HepG2 (cell line): ENCODE results near the gene NAA25. TPM values are rescaled to one million over a fixed set of nuclear protein-coding genes. Genes with fewer than 3 reads are reported as not detected.

Experiments
- ARNT2 ChIP-seq: sonication (generic); formaldehyde crosslinking; IDR thresholded peaks from 2 replicates; pipeline ENCODE4 v1.8.0; 2022; ENCODE audit warnings: mild to moderate bottlenecking, low read depth, missing genetic modification reagents, moderate library complexity
- GABPB1 ChIP-seq: IDR thresholded peaks from 2 replicates; pipeline ENCODE4 v1.6.1; 2016; ENCODE audit warnings: mild to moderate bottlenecking, missing genetic modification reagents, moderate library complexity, missing compliant biosample characterization
- HMG20B ChIP-seq: conservative IDR thresholded peaks from 2 replicates; pipeline ENCODE4 v1.6.1; 2016; ENCODE audit warnings: missing genetic modification reagents, missing compliant biosample characterization
- KDM5A ChIP-seq: fragments of 200-600 bp; sonication (generic); IDR thresholded peaks from 2 replicates; pipeline ENCODE4 v1.7.0; 2018; ENCODE audit warnings: antibody characterized with exemption, mild to moderate bottlenecking, low read length, borderline replicate concordance
- KLF12 ChIP-seq: sonication (generic); formaldehyde crosslinking; IDR thresholded peaks from 2 replicates; pipeline ENCODE4 v1.4.0; 2020; ENCODE audit warnings: missing genetic modification reagents, borderline replicate concordance
- MED8 ChIP-seq: sonication (generic); formaldehyde crosslinking; IDR thresholded peaks from 2 replicates; pipeline ENCODE4 v1.8.1; 2023; ENCODE audit warnings: mild to moderate bottlenecking, missing genetic modification reagents; ENCODE audit not compliant: insufficient replicate concordance
- POLR2AphosphoS2 ChIP-seq: IDR thresholded peaks from 2 replicates; pipeline ENCODE4 v1.6.1; 2011; ENCODE audit warnings: low read depth, low read length, improper control_type of control experiment
- RBM22 ChIP-seq: fragments of 200-400 bp; formaldehyde crosslinking; optimal IDR thresholded peaks from 2 replicates; pipeline ENCODE3; 2017; ENCODE audit warnings: mild to moderate bottlenecking, low read length, moderate library complexity
- TBX2 ChIP-seq: sonication (generic); formaldehyde crosslinking; IDR thresholded peaks from 2 replicates; pipeline ENCODE4 v1.5.0; 2020; ENCODE audit warnings: missing genetic modification reagents, mild to moderate bottlenecking, borderline replicate concordance
- ZNF326 ChIP-seq: sonication (generic); formaldehyde crosslinking; IDR thresholded peaks from 2 replicates; pipeline ENCODE4 v1.4.0; 2020; ENCODE audit warnings: missing genetic modification reagents, borderline replicate concordance
- ZNF766 ChIP-seq: sonication (generic); formaldehyde crosslinking; IDR thresholded peaks from 2 replicates; pipeline ENCODE4 v1.5.0; 2020; ENCODE audit warnings: missing genetic modification reagents, borderline replicate concordance
- ZNF816 ChIP-seq: sonication (generic); formaldehyde crosslinking; IDR thresholded peaks from 2 replicates; pipeline ENCODE4 v1.8.0; 2022; ENCODE audit warnings: missing genetic modification reagents, mild to moderate bottlenecking, borderline replicate concordance
- ZNF850 ChIP-seq: sonication (generic); formaldehyde crosslinking; conservative IDR thresholded peaks from 2 replicates; pipeline ENCODE4 v1.9.0; 2021; ENCODE audit warnings: mild to moderate bottlenecking, missing genetic modification reagents
- polyA plus RNA-seq, 8 experiments: library from polyadenylated mRNA; depleted of rRNA in 3 of 8; stranded (reverse) in 7 of 8; unstranded in 1 of 8; fragments of >200 nt; fragmentation: Illumina TruSeq in 4 of 8; extraction: Trizol in 4 of 8; gene quantifications; 2 replicates each; pipeline versions ENCODE4 v1.2.1 to v1.2.3, GENCODE V29; 2011 to 2016; ENCODE audit warnings: low read depth in 4 of 8, missing spikeins in 1 of 8, mixed read lengths in 1 of 8; ENCODE audit not compliant: insufficient read depth in 1 of 8
- total RNA-seq, 5 experiments: library from RNA; depleted of rRNA; stranded (reverse); fragments of >200 nt; fragmentation: Illumina TruSeq; extraction: Trizol; gene quantifications; 2 replicates each; pipeline ENCODE4 v1.2.3, GENCODE V29; 2016; ENCODE audit warnings: low read depth in 1 of 5
- TF ChIP-seq, protein P1 (sequence below): sonication (generic); formaldehyde crosslinking; IDR thresholded peaks from 2 replicates; pipeline ENCODE4 v1.5.1; 2020; ENCODE audit warnings: missing genetic modification reagents, mild to moderate bottlenecking, borderline replicate concordance
- TF ChIP-seq, protein P2 (sequence below), 2 experiments: IDR thresholded peaks; 2 replicates each; pipeline ENCODE4 v1.6.1; 2011 to 2012; ENCODE audit warnings: low read length in 2 of 2, borderline replicate concordance in 1 of 2, low read depth in 1 of 2, mild to moderate bottlenecking in 1 of 2, moderate library complexity in 1 of 2
- TF ChIP-seq, protein P3 (sequence below): sonication (generic); formaldehyde crosslinking; IDR thresholded peaks from 2 replicates; pipeline ENCODE4 v1.5.1; 2020; ENCODE audit warnings: missing genetic modification reagents, mild to moderate bottlenecking, borderline replicate concordance
- TF ChIP-seq, protein P4 (sequence below): sonication (generic); formaldehyde crosslinking; IDR thresholded peaks from 2 replicates; pipeline ENCODE4 v1.8.1; 2023; ENCODE audit warnings: mild to moderate bottlenecking, moderate library complexity, missing genetic modification reagents
- TF ChIP-seq, protein P5 (sequence below): sonication (generic); formaldehyde crosslinking; IDR thresholded peaks from 2 replicates; pipeline ENCODE4 v1.5.0; 2020; ENCODE audit warnings: missing genetic modification reagents

Gene NAA25
- total and polyA plus RNA-seq, 2 of the 13 experiments (the other 11 are each of a cell fraction or from before 2014, with no cell fraction given): 11.4 to 32.0 TPM

DNA sequence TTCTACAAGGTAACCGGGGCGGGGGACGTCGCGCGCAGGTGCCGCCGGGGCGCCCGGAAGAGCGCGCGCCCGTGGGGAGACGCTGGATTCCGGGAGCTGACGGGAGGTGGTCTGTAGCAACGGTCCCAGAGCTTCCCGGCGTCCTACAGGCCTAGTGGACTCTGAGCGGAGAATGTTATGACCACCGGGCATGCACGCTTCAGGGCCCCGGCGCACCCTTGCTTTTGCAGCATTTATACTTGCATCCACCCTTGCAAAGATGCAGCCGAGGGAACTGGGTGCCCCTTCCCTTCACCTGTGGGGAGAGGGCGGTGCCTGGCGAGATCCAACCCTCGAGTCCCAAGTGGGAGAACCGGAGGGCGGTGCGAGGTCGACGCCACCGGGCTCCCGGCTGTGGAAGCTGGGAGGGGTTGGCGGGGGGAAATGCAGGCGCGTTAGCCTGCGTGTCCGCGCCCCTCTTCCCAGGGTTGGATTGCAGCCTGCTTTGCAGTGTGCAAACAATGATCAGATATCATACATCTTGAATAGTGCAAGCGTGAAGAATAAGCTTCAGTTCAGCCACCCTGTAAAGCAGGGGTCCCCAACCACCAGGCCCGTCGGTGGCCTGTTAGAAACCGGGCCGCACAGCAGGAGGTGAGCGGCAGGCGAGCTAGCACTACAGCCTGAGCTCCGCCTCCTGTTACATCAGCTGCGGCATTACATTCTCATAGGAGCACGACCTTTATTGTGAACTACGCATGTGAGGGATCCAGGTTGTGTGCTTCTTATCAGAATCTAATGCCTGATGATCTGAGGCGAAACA lies 94.8 kb downstream of the NAA25 start (continued):
- TF ChIP-seq MED8 (CRISPR knock-in tag) (peak; percentile 10), HMG20B (CRISPR knock-in tag) (0 out of 2 replicates have a peak, but pooled peaks have one; percentile 36), TBX2 (peak; percentile 50), ZNF326 (CRISPR knock-in tag) (no peak), POLR2AphosphoS2 (no peak), ZNF850 (CRISPR knock-in tag) (0 out of 2 replicates have a peak, but pooled peaks have one; percentile 56), ARNT2 (CRISPR knock-in tag) (no peak), ZNF766 (CRISPR knock-in tag) (no peak), GABPB1 (CRISPR knock-in tag) (no peak), KDM5A (peak; percentile 3; the same call in 1 of the 2 replicates), ZNF816 (CRISPR knock-in tag) (no peak), RBM22 (no peak), KLF12 (no peak)
- TF ChIP-seq, protein P1, sequence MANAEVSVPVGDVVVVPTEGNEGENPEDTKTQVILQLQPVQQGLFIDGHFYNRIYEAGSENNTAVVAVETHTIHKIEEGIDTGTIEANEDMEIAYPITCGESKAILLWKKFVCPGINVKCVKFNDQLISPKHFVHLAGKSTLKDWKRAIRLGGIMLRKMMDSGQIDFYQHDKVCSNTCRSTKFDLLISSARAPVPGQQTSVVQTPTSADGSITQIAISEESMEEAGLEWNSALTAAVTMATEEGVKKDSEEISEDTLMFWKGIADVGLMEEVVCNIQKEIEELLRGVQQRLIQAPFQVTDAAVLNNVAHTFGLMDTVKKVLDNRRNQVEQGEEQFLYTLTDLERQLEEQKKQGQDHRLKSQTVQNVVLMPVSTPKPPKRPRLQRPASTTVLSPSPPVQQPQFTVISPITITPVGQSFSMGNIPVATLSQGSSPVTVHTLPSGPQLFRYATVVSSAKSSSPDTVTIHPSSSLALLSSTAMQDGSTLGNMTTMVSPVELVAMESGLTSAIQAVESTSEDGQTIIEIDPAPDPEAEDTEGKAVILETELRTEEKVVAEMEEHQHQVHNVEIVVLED: no peak; the same call in 1 of the 2 replicates
- TF ChIP-seq, protein P2, sequence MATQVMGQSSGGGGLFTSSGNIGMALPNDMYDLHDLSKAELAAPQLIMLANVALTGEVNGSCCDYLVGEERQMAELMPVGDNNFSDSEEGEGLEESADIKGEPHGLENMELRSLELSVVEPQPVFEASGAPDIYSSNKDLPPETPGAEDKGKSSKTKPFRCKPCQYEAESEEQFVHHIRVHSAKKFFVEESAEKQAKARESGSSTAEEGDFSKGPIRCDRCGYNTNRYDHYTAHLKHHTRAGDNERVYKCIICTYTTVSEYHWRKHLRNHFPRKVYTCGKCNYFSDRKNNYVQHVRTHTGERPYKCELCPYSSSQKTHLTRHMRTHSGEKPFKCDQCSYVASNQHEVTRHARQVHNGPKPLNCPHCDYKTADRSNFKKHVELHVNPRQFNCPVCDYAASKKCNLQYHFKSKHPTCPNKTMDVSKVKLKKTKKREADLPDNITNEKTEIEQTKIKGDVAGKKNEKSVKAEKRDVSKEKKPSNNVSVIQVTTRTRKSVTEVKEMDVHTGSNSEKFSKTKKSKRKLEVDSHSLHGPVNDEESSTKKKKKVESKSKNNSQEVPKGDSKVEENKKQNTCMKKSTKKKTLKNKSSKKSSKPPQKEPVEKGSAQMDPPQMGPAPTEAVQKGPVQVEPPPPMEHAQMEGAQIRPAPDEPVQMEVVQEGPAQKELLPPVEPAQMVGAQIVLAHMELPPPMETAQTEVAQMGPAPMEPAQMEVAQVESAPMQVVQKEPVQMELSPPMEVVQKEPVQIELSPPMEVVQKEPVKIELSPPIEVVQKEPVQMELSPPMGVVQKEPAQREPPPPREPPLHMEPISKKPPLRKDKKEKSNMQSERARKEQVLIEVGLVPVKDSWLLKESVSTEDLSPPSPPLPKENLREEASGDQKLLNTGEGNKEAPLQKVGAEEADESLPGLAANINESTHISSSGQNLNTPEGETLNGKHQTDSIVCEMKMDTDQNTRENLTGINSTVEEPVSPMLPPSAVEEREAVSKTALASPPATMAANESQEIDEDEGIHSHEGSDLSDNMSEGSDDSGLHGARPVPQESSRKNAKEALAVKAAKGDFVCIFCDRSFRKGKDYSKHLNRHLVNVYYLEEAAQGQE (IDR thresholded peaks at IDR 0.05; ENCODE audit: borderline replicate concordance in 1 of 2, low read depth in 1 of 2, low read length in 2 of 2): no peak
- TF ChIP-seq, protein P3, sequence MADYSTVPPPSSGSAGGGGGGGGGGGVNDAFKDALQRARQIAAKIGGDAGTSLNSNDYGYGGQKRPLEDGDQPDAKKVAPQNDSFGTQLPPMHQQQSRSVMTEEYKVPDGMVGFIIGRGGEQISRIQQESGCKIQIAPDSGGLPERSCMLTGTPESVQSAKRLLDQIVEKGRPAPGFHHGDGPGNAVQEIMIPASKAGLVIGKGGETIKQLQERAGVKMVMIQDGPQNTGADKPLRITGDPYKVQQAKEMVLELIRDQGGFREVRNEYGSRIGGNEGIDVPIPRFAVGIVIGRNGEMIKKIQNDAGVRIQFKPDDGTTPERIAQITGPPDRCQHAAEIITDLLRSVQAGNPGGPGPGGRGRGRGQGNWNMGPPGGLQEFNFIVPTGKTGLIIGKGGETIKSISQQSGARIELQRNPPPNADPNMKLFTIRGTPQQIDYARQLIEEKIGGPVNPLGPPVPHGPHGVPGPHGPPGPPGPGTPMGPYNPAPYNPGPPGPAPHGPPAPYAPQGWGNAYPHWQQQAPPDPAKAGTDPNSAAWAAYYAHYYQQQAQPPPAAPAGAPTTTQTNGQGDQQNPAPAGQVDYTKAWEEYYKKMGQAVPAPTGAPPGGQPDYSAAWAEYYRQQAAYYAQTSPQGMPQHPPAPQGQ: no peak
- TF ChIP-seq, protein P4, sequence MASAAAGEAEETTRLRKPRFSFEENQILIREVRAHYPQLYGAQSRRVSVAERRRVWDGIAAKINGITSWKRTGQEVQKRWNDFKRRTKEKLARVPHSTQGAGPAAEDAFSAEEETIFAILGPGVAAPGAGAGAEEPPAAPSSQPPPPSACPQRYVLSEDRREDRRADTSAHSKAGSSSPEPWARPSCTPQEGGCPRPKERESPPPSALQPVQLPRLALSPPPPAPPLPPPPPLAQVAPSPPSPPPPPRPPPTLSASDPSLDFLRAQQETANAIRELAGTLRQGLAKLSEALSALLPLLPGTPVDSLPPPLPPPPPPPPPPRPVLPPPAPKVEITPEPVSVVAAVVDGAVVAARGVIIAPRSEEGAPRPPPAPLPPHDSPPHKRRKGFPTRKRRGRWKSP (CRISPR knock-in tag): 0 out of 2 replicates have a peak, but pooled peaks have one; percentile 25
- TF ChIP-seq, protein P5, sequence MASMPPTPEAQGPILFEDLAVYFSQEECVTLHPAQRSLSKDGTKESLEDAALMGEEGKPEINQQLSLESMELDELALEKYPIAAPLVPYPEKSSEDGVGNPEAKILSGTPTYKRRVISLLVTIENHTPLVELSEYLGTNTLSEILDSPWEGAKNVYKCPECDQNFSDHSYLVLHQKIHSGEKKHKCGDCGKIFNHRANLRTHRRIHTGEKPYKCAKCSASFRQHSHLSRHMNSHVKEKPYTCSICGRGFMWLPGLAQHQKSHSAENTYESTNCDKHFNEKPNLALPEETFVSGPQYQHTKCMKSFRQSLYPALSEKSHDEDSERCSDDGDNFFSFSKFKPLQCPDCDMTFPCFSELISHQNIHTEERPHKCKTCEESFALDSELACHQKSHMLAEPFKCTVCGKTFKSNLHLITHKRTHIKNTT (CRISPR knock-in tag): no peak
